Endothelial cell of umbilical vein (primary cell): ENCODE measurements around the gene USP28. TPM values are rescaled to one million over a fixed set of nuclear protein-coding genes. Genes with fewer than 3 reads are reported as not detected.
A peak's percentile ranks its signal among the peaks of the same experiment; 100 is the strongest.

Experiments used
- BruUV-seq: library from RNA; stranded (reverse); fragments of 400-500 nt; replicated peaks from 2 replicates; lab custom pipeline; 2021; lab: Mats Ljungman, UMichigan
- CTCF ChIA-PET: fragments of 300-600, 350-600 bp; sonication (Branson Sonifier 250); formaldehyde crosslinking; loops from one replicate; lab custom pipeline; 2021; ENCODE audit warnings: antibody characterized with exemption, inconsistent platforms; lab: Charles Lee
- POLR2A ChIA-PET: fragments of 300-600, 350-600 bp; sonication (Branson Sonifier 250); formaldehyde crosslinking; loops from one replicate; lab custom pipeline; 2021; ENCODE audit warnings: antibody characterized with exemption, inconsistent platforms; lab: Charles Lee
- DNase-seq: peaks from one replicate; pipeline ENCODE4 v3.0.0-alpha.2; 2011; ENCODE audit warnings: low read depth, low spot score
- FAIRE-seq: peaks from 2 replicates; lab custom pipeline; 2011; peaks lifted over from hg19 to GRCh38; lab: Jason Lieb, UNC
- H2AFZ ChIP-seq: 2 replicates; pipeline ENCODE4 v1.6.0; 2012; ENCODE audit warnings: low read depth, low read length, control low read depth, inconsistent platforms
- H3K27ac ChIP-seq: 2 replicates; pipeline ENCODE4 v1.5.1; 2011; ENCODE audit warnings: low read depth, mild to moderate bottlenecking, control low read depth, low read length, moderate library complexity; ENCODE audit not compliant: insufficient read depth
- H3K27me3 ChIP-seq, 2 experiments: 2 replicates each; pipeline versions ENCODE4 v1.6.0 to v1.6.1; 2011; ENCODE audit warnings: low read length in 2 of 2, mixed read lengths in 1 of 2; ENCODE audit not compliant: control insufficient read depth in 2 of 2, insufficient read depth in 2 of 2
- H3K36me3 ChIP-seq, 2 experiments: 2 replicates in 1 of 2; 3 replicates in 1 of 2; pipeline ENCODE4 v1.5.1; 2011; ENCODE audit warnings: low read length in 2 of 2, mild to moderate bottlenecking in 1 of 2, moderate library complexity in 1 of 2; ENCODE audit not compliant: control insufficient read depth in 2 of 2, insufficient read depth in 2 of 2; ENCODE audit errors: extremely low read depth in 1 of 2
- H3K4me1 ChIP-seq: 3 replicates; pipeline ENCODE4 v1.5.1; 2011; ENCODE audit warnings: mild to moderate bottlenecking, low read length; ENCODE audit not compliant: control insufficient read depth, insufficient read depth; ENCODE audit errors: extremely low read depth
- H3K4me2 ChIP-seq: 2 replicates; pipeline ENCODE4 v1.6.1; 2011; ENCODE audit warnings: low read length, control low read depth, mixed read lengths; ENCODE audit not compliant: insufficient read depth
- H3K4me3 ChIP-seq, 3 experiments: fragments of 200-600 bp in 1 of 3; sonication (generic), shearing (Covaris generic) in 1 of 3; replicated peaks in 1 of 3; 2 replicates each; pipeline ENCODE4 v1.5.1; 2011 to 2016; ENCODE audit warnings: control low read depth in 3 of 3, low read length in 3 of 3, mild to moderate bottlenecking in 2 of 3, inconsistent platforms in 1 of 3, low read depth in 1 of 3, moderate library complexity in 1 of 3; ENCODE audit not compliant: insufficient read depth in 1 of 3
- H3K79me2 ChIP-seq: 2 replicates; pipeline ENCODE4 v1.6.0; 2012; ENCODE audit warnings: low read length, inconsistent platforms; ENCODE audit not compliant: control insufficient read depth, insufficient read depth
- H3K9ac ChIP-seq: replicated peaks from 2 replicates; pipeline ENCODE3; 2011; ENCODE audit warnings: low read length, control low read depth; ENCODE audit not compliant: insufficient read depth; ENCODE audit errors: extremely low read depth
- H3K9me1 ChIP-seq: replicated peaks from 3 replicates; pipeline ENCODE4 v1.6.0; 2011; ENCODE audit warnings: mild to moderate bottlenecking, low read length; ENCODE audit not compliant: control insufficient read depth, insufficient read depth; ENCODE audit errors: extremely low read depth
- H3K9me3 ChIP-seq: replicated peaks from 2 replicates; pipeline ENCODE4 v1.5.1; 2012; ENCODE audit warnings: low read length, inconsistent platforms; ENCODE audit not compliant: control insufficient read depth, insufficient read depth
- H4K20me1 ChIP-seq: replicated peaks from 2 replicates; pipeline ENCODE3; 2011; ENCODE audit warnings: mild to moderate bottlenecking, low read length; ENCODE audit not compliant: control insufficient read depth, insufficient read depth; ENCODE audit errors: extremely low read depth
- CTCF ChIP-seq, 2 donors: IDR thresholded peaks; 1 replicate in 1 of 2; 2 replicates in 1 of 2; pipeline ENCODE4 v1.5.1; 2011; ENCODE audit warnings: low read length in 2 of 2, mild to moderate bottlenecking in 2 of 2, moderate library complexity in 2 of 2, control low read depth in 1 of 2, inconsistent platforms in 1 of 2, low read depth in 1 of 2; ENCODE audit not compliant: insufficient read depth in 1 of 2; ENCODE audit errors: extremely low read depth in 1 of 2
- EZH2 ChIP-seq: IDR thresholded peaks from 2 replicates; pipeline ENCODE4 v1.6.1; 2012; ENCODE audit warnings: borderline replicate concordance, low read depth, mild to moderate bottlenecking, moderate library complexity, low read length, inconsistent platforms; ENCODE audit not compliant: severe bottlenecking
- FOS ChIP-seq: IDR thresholded peaks from 2 replicates; pipeline ENCODE4 v1.6.1; 2011; ENCODE audit warnings: mild to moderate bottlenecking, low read length, moderate library complexity, borderline replicate concordance; ENCODE audit not compliant: insufficient read depth
- GATA2 ChIP-seq: IDR thresholded peaks from 2 replicates; pipeline ENCODE4 v1.7.0; 2011; ENCODE audit warnings: low read depth, mild to moderate bottlenecking, moderate library complexity, mixed read lengths, low read length; ENCODE audit not compliant: insufficient read length, insufficient read depth
- JUN ChIP-seq: IDR thresholded peaks from 2 replicates; pipeline ENCODE4 v1.6.1; 2011; ENCODE audit warnings: borderline replicate concordance, low read depth; ENCODE audit not compliant: insufficient read length, insufficient read depth
- MAX ChIP-seq: IDR thresholded peaks from 2 replicates; pipeline ENCODE4 v1.6.1; 2011; ENCODE audit not compliant: insufficient read depth, insufficient read length
- POLR2AphosphoS5 ChIP-seq: IDR thresholded peaks from 2 replicates; pipeline ENCODE4 v1.6.1; 2012; ENCODE audit warnings: low read depth, mild to moderate bottlenecking, control low read depth, low read length, moderate library complexity; ENCODE audit not compliant: insufficient read depth
- dilution Hi-C: fragments of 300-500 bp; cut with MboI; formaldehyde crosslinking; loops from one replicate; pipeline ENCODE4 v1.15.0; 2019; ENCODE audit warnings: low sequenced_read_pairs; ENCODE audit not compliant: extremely low pct_ligation_motif_present
- intact Hi-C: fragments of 100-400 bp; cut with micrococcal nuclease; formaldehyde crosslinking; loops from one replicate; pipeline ENCODE4 v1.10.0; 2022
- polyA plus RNA-seq, 4 experiments: library from polyadenylated mRNA; depleted of rRNA in 3 of 4; stranded (reverse) in 3 of 4; unstranded in 1 of 4; fragments of >200 nt; gene quantifications; 2 replicates each; pipeline versions ENCODE4 v1.2.1 to v1.2.3, GENCODE V29; 2011 to 2012; ENCODE audit warnings: missing spikeins in 1 of 4
- total RNA-seq: library from RNA; stranded (reverse); gene quantifications from 2 replicates; pipeline ENCODE4 v1.2.3, GENCODE V29; 2021

USP28 gene
- total and polyA plus RNA-seq, 2 donors (not counting 3 experiments of a cell fraction or from before 2014, with no cell fraction given): 19.2 to 29.6 TPM

- Histone ChIP-seq H3K27ac (peak overlapping the region; percentile 59), H2AFZ (peak overlapping the region; percentile 62), H3K9ac (peak overlapping the region; percentile 89), H3K27me3 (peaks cover 11 to 22% of the 10 kb centered on the region in 2 experiments), H3K9me1 (no peaks in the 10 kb centered on the region), H3K4me1 (peaks cover 6% of the 10 kb centered on the region), H4K20me1 (no peaks in the 10 kb centered on the region), H3K9me3 (no peaks in the 10 kb centered on the region), H3K79me2 (peaks cover 24% of the 10 kb centered on the region), H3K4me3 (peak overlapping the region; percentile 58 to 97 (median 64)), H3K36me3 (no peaks in the 10 kb centered on the region), H3K4me2 (peak overlapping the region; percentile 44)
- TF ChIP-seq FOS (no peak), EZH2 (no peak), JUN (no peak), GATA2 (no peak), CTCF (IDR thresholded peaks at IDR 0.05; ENCODE audit: extremely low read depth in 1 of 2, insufficient read depth in 1 of 2, low read depth in 1 of 2, low read length in 2 of 2) (no peak), POLR2AphosphoS5 (no peak), MAX (no peak)
- BruUV-seq: no TSS peak
- intact Hi-C loops (loop anchor here (1.0 to 10.0 kb wide), 5 partner anchors 102 to 629 kb away; partner anchors contain the start of genes ANKK1, C11orf71, RBM7 and TTC12), dilution Hi-C loops (no loop called here)
- DNase-seq (no peak), FAIRE-seq (no peak)
- POLR2A ChIA-PET: interaction anchor here (0.6 to 0.7 kb wide), 2 partner anchors 56 to 84 kb away, joined by 3 to 4 read pairs; no protein-coding TSS in a partner anchor
- CTCF ChIA-PET: interaction anchor here (0.6 to 2.9 kb wide), 26 partner anchors 8 to 489 kb away, joined by 3 to 19 read pairs (median 4); partner anchors contain the start of genes TTC12 and USP28
These were observed 102.3 kb downstream of the USP28 start for GRCh38 chr11:113773092-113773415.
